PC-3 (cell line): Measurements from ENCODE around the gene ADARB2. TPM values are rescaled to one million over a fixed set of nuclear protein-coding genes. Genes with fewer than 3 reads are reported as not detected.

Experiments used
- ATAC-seq: fragments of 200-7000 bp; cut with Tn5 transposase; 2 replicates; pipeline ENCODE4 v1.9.1; 2020; ENCODE audit warnings: mild to moderate bottlenecking, moderate library complexity
- BruUV-seq: library from RNA; stranded (reverse); fragments of 400-500 nt; replicated peaks from 2 replicates; lab custom pipeline; 2021; lab: Mats Ljungman, UMichigan
- CTCF ChIA-PET: fragments of 300-600 bp; sonication (Branson Sonifier 250); formaldehyde crosslinking; loops from one replicate; lab custom pipeline; 2022; ENCODE audit warnings: antibody characterized with exemption; lab: Charles Lee
- POLR2A ChIA-PET: fragments of 300-600 bp; sonication (Branson Sonifier 250); formaldehyde crosslinking; loops from one replicate; lab custom pipeline; 2022; ENCODE audit warnings: antibody characterized with exemption; ENCODE audit not compliant: unreplicated experiment; lab: Charles Lee
- DNase-seq: peaks from one replicate; pipeline ENCODE4 v3.0.0-alpha.2; 2015
- H2AFZ ChIP-seq: fragments of 300-600 bp; sonication (generic); 2 replicates; pipeline ENCODE4 v1.6.0; 2016; ENCODE audit warnings: antibody characterized with exemption, low read length
- H3F3A ChIP-seq: fragments of 300-600 bp; sonication (generic); one replicate; pipeline ENCODE4 v1.6.0; 2017; ENCODE audit warnings: antibody characterized with exemption, low read length, control low read depth, mild to moderate bottlenecking; ENCODE audit not compliant: unreplicated experiment
- H3K27ac ChIP-seq: fragments of 300-600 bp; sonication (generic); 2 replicates; pipeline ENCODE4 v1.5.1; 2016; ENCODE audit warnings: mild to moderate bottlenecking, low read length
- H3K27me3 ChIP-seq: fragments of 300-600 bp; sonication (generic); 2 replicates; pipeline ENCODE4 v1.6.1; 2016; ENCODE audit warnings: low read length, mixed read lengths
- H3K36me3 ChIP-seq: fragments of 300-600 bp; sonication (generic); 2 replicates; pipeline ENCODE4 v1.6.1; 2016; ENCODE audit warnings: low read depth, mixed run types, low read length, mixed read lengths
- H3K4me1 ChIP-seq: fragments of 300-600 bp; sonication (generic); 2 replicates; pipeline ENCODE4 v1.5.1; 2016; ENCODE audit warnings: low read length; ENCODE audit not compliant: insufficient read depth
- H3K4me2 ChIP-seq: fragments of 300-600 bp; sonication (generic); 2 replicates; pipeline ENCODE4 v1.6.0; 2016; ENCODE audit warnings: low read length
- H3K4me3 ChIP-seq: fragments of 300-600 bp; sonication (generic); 2 replicates; pipeline ENCODE4 v1.5.1; 2016; ENCODE audit warnings: mild to moderate bottlenecking, low read length, mixed read lengths
- H3K79me2 ChIP-seq: fragments of 300-600 bp; sonication (generic); 2 replicates; pipeline ENCODE4 v1.6.1; 2017; ENCODE audit warnings: low read length, mixed read lengths
- H3K9ac ChIP-seq: fragments of 300-600 bp; sonication (generic); 2 replicates; pipeline ENCODE4 v1.6.0; 2016; ENCODE audit warnings: mild to moderate bottlenecking, low read length
- H3K9me2 ChIP-seq: fragments of 300-600 bp; sonication (generic); replicated peaks from 2 replicates; pipeline ENCODE4 v1.6.1; 2016; ENCODE audit warnings: mixed run types, low read length, mixed read lengths
- H3K9me3 ChIP-seq: fragments of 300-600 bp; sonication (generic); 2 replicates; pipeline ENCODE4 v1.6.1; 2016; ENCODE audit warnings: low read length, mixed read lengths
- H4K20me1 ChIP-seq: fragments of 300-600 bp; sonication (generic); 2 replicates; pipeline ENCODE4 v1.6.1; 2016; ENCODE audit warnings: low read length, mixed read lengths
- EZH2 ChIP-seq: fragments of 300-600 bp; sonication (generic); IDR thresholded peaks from one replicate; pipeline ENCODE4 v1.6.1; 2017; ENCODE audit warnings: antibody characterized with exemption, mild to moderate bottlenecking, low read length; ENCODE audit not compliant: unreplicated experiment
- EZH2phosphoT487 ChIP-seq: fragments of 300-600 bp; sonication (generic); IDR thresholded peaks from 2 replicates; pipeline ENCODE4 v1.6.1; 2018; ENCODE audit warnings: mild to moderate bottlenecking, antibody characterized with exemption, low read length, borderline replicate concordance
- intact Hi-C: fragments of 100-400 bp; cut with micrococcal nuclease; formaldehyde crosslinking; loops from 2 replicates; pipeline ENCODE4 v1.9.0; 2023
- total RNA-seq: library from RNA; depleted of rRNA; stranded (reverse); fragments of >200 nt; gene quantifications from 2 replicates; pipeline ENCODE4 v1.2.3, GENCODE V29; 2014
- TF ChIP-seq, protein P1 (sequence below): fragments of 300-600 bp; sonication (generic); conservative IDR thresholded peaks from 2 replicates; pipeline ENCODE4 v1.5.1; 2017; ENCODE audit warnings: antibody characterized with exemption, low read depth, mild to moderate bottlenecking, low read length

ADARB2 gene
- total RNA-seq, 1 experiment from 2014 or later = not detected

DNA sequence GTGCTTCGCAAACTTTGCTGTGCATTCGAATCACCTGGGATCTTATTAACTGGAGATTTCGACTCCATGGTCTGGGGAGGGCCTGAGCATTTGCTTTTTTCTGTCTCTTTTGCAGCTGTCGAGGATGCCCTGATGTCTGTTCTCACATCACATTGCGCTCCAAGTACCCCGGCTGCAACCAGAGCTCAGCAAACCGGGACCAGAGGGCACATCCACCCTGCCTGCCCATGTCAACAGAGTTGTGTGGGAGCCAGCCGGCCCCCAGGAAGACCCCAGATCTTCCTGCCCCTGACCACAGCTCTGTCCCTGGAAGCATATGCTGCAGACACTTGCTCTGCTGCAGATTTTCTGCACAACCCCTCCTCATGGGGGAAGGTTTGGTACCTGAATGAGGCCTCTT lies 180.8 kb downstream of the ADARB2 start:
- no peak overlapping the region for H3K9ac ChIP-seq
- H3K27me3 ChIP-seq = no peaks in the 10 kb centered on the region
- H3F3A ChIP-seq = no peaks in the 10 kb centered on the region
- H3K4me3 ChIP-seq = no peak overlapping the region
- H3K36me3 ChIP-seq = no peaks in the 10 kb centered on the region
- POLR2A ChIA-PET = no interaction called here
- CTCF ChIA-PET = no interaction called here
- intact Hi-C loops = no loop called here
- H3K27ac ChIP-seq = no peak overlapping the region
- ATAC-seq = no peak
- H3K4me1 ChIP-seq = no peaks in the 10 kb centered on the region
- no peaks in the 10 kb centered on the region for H3K9me3 ChIP-seq
- no peak overlapping the region for H3K4me2 ChIP-seq
- DNase-seq = no peak
- no TSS peak for BruUV-seq
- H4K20me1 ChIP-seq = no peaks in the 10 kb centered on the region
- H3K79me2 ChIP-seq = no peaks in the 10 kb centered on the region
- H2AFZ ChIP-seq = no peak overlapping the region
- TF ChIP-seq EZH2 = no peak
- TF ChIP-seq EZH2phosphoT487 = no peak
- TF ChIP-seq, protein P1, sequence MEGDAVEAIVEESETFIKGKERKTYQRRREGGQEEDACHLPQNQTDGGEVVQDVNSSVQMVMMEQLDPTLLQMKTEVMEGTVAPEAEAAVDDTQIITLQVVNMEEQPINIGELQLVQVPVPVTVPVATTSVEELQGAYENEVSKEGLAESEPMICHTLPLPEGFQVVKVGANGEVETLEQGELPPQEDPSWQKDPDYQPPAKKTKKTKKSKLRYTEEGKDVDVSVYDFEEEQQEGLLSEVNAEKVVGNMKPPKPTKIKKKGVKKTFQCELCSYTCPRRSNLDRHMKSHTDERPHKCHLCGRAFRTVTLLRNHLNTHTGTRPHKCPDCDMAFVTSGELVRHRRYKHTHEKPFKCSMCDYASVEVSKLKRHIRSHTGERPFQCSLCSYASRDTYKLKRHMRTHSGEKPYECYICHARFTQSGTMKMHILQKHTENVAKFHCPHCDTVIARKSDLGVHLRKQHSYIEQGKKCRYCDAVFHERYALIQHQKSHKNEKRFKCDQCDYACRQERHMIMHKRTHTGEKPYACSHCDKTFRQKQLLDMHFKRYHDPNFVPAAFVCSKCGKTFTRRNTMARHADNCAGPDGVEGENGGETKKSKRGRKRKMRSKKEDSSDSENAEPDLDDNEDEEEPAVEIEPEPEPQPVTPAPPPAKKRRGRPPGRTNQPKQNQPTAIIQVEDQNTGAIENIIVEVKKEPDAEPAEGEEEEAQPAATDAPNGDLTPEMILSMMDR = no peak
- H3K9me2 ChIP-seq = no peaks in the 10 kb centered on the region

DNA sequence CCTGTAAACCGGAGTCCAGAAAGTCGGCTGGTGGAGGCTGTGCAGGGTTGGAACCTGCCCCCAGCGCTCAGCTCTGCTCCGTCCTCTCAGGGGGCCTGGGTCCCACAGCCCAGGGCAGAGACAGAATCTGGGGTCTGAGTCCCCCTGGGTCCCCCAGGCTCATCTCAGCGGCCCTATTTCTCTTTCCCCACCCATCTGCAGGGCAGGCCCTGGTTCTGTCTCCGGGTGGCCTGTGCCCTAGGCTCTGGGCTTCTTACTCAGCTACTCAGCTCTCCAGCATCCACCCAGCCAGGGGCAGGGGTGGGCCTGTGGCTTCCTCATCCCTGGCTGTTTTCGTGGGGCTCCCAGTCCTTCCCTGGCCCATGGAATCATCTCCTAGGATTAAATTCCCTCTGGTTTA lies 183.4 kb downstream of the ADARB2 start:
- CTCF ChIA-PET = no interaction called here
- POLR2A ChIA-PET = no interaction called here

More for the DNA sequence above, 183.4 kb downstream of the ADARB2 start:
- Histone ChIP-seq H3K4me3 (no peak overlapping the region), H4K20me1 (no peaks in the 10 kb centered on the region), H2AFZ (no peak overlapping the region), H3K9me3 (no peaks in the 10 kb centered on the region), H3K27me3 (no peaks in the 10 kb centered on the region), H3K4me1 (no peaks in the 10 kb centered on the region), H3K9ac (no peak overlapping the region), H3K79me2 (no peaks in the 10 kb centered on the region), H3F3A (no peaks in the 10 kb centered on the region), H3K27ac (no peak overlapping the region), H3K4me2 (no peak overlapping the region), H3K36me3 (no peaks in the 10 kb centered on the region), H3K9me2 (no peaks in the 10 kb centered on the region)
- no peak for ATAC-seq
- intact Hi-C loops = no loop called here
- DNase-seq = no peak
- TF ChIP-seq EZH2 = no peak
- no peak for TF ChIP-seq EZH2phosphoT487
- TF ChIP-seq, protein P1 = no peak
- BruUV-seq = no TSS peak
